Measurements from ENCODE around the gene KIF1A.

KIF1A gene

GRCh38 chr2:240745962-240746361 is 74.1 kb downstream of the KIF1A start:
- no peaks in the 10 kb centered on the region for H3K9me3 ChIP-seq (ENCODE audit: control insufficient read depth, insufficient read depth, low read length)
- H3K36me3 ChIP-seq (ENCODE audit: insufficient read depth, low read length) = peaks cover 16% of the 10 kb centered on the region; the same call in 1 of the 2 replicates
- no peak overlapping the region for H3K9ac ChIP-seq (ENCODE audit: low read depth, low read length)
- H3K4me1 ChIP-seq (ENCODE audit: insufficient read depth, low read length) = no peaks in the 10 kb centered on the region

- no peaks in the 10 kb centered on the region for H3K9me3 ChIP-seq (ENCODE audit: control insufficient read depth, insufficient read depth, low read length)
- no peaks in the 10 kb centered on the region for H3K4me1 ChIP-seq (ENCODE audit: insufficient read depth, low read length)
- peaks cover 16% of the 10 kb centered on the region; the same call in 1 of the 2 replicates for H3K36me3 ChIP-seq (ENCODE audit: insufficient read depth, low read length)
- no peak overlapping the region for H3K9ac ChIP-seq (ENCODE audit: low read depth, low read length)
Observed at GRCh38 chr2:240745456-240745855, 74.6 kb downstream of the KIF1A start.

GRCh38 chr2:240742602-240743095 is 77.4 kb downstream of the KIF1A start:
- peaks cover 24% of the 10 kb centered on the region for H3K36me3 ChIP-seq (ENCODE audit: insufficient read depth, low read length)
- no peaks in the 10 kb centered on the region for H3K9me3 ChIP-seq (ENCODE audit: control insufficient read depth, insufficient read depth, low read length)
- H3K9ac ChIP-seq (ENCODE audit: low read depth, low read length) = no peak overlapping the region
- H3K4me1 ChIP-seq (ENCODE audit: insufficient read depth, low read length) = no peaks in the 10 kb centered on the region

- Histone ChIP-seq H3K9ac (ENCODE audit: low read depth, low read length) (no peak overlapping the region), H3K4me1 (ENCODE audit: insufficient read depth, low read length) (no peaks in the 10 kb centered on the region), H3K36me3 (ENCODE audit: insufficient read depth, low read length) (peaks cover 27% of the 10 kb centered on the region), H3K9me3 (ENCODE audit: control insufficient read depth, insufficient read depth, low read length) (no peaks in the 10 kb centered on the region)
Observed at GRCh38 chr2:240741091-240741490, 78.9 kb downstream of the KIF1A start.

GRCh38 chr2:240739797-240740196 is 80.2 kb downstream of the KIF1A start:
- H3K9ac ChIP-seq (ENCODE audit: low read depth, low read length) = no peak overlapping the region
- H3K4me1 ChIP-seq (ENCODE audit: insufficient read depth, low read length) = no peaks in the 10 kb centered on the region
- peaks cover 27% of the 10 kb centered on the region for H3K36me3 ChIP-seq (ENCODE audit: insufficient read depth, low read length)
- no peaks in the 10 kb centered on the region for H3K9me3 ChIP-seq (ENCODE audit: control insufficient read depth, insufficient read depth, low read length)

GRCh38 chr2:240737958-240738357 is 82.1 kb downstream of the KIF1A start:
- H3K4me1 ChIP-seq (ENCODE audit: insufficient read depth, low read length) = no peaks in the 10 kb centered on the region
- peaks cover 22% of the 10 kb centered on the region for H3K36me3 ChIP-seq (ENCODE audit: insufficient read depth, low read length)

GRCh38 chr2:240737512-240737911 is 82.5 kb downstream of the KIF1A start:
- Histone ChIP-seq H3K4me1 (ENCODE audit: insufficient read depth, low read length) (no peaks in the 10 kb centered on the region), H3K36me3 (ENCODE audit: insufficient read depth, low read length) (peaks cover 22% of the 10 kb centered on the region), H3K9me3 (ENCODE audit: control insufficient read depth, insufficient read depth, low read length) (no peaks in the 10 kb centered on the region), H3K9ac (ENCODE audit: low read depth, low read length) (no peak overlapping the region)

More at GRCh38 chr2:240737958-240738357, 82.1 kb downstream of the KIF1A start:
- Histone ChIP-seq H3K9me3 (ENCODE audit: control insufficient read depth, insufficient read depth, low read length) (no peaks in the 10 kb centered on the region), H3K9ac (ENCODE audit: low read depth, low read length) (no peak overlapping the region)

- Histone ChIP-seq H3K9ac (ENCODE audit: low read depth, low read length) (no peak overlapping the region), H3K4me1 (ENCODE audit: insufficient read depth, low read length) (no peaks in the 10 kb centered on the region), H3K9me3 (ENCODE audit: control insufficient read depth, insufficient read depth, low read length) (no peaks in the 10 kb centered on the region), H3K36me3 (ENCODE audit: insufficient read depth, low read length) (peaks cover 16% of the 10 kb centered on the region)
Observed at GRCh38 chr2:240736281-240737250, 83.5 kb downstream of the KIF1A start.

- Histone ChIP-seq H3K9ac (ENCODE audit: low read depth, low read length) (no peak overlapping the region), H3K9me3 (ENCODE audit: control insufficient read depth, insufficient read depth, low read length) (no peaks in the 10 kb centered on the region), H3K4me1 (ENCODE audit: insufficient read depth, low read length) (no peaks in the 10 kb centered on the region), H3K36me3 (ENCODE audit: insufficient read depth, low read length) (peaks cover 16% of the 10 kb centered on the region)
Observed at GRCh38 chr2:240735476-240735875, 84.5 kb downstream of the KIF1A start.

- peaks cover 16% of the 10 kb centered on the region for H3K36me3 ChIP-seq (ENCODE audit: insufficient read depth, low read length)
- H3K4me1 ChIP-seq (ENCODE audit: insufficient read depth, low read length) = no peaks in the 10 kb centered on the region
- H3K9ac ChIP-seq (ENCODE audit: low read depth, low read length) = no peak overlapping the region
- no peaks in the 10 kb centered on the region for H3K9me3 ChIP-seq (ENCODE audit: control insufficient read depth, insufficient read depth, low read length)
Observed at GRCh38 chr2:240734756-240735155, 85.3 kb downstream of the KIF1A start.

GRCh38 chr2:240733803-240734495 is 86.1 kb downstream of the KIF1A start:
- Histone ChIP-seq H3K36me3 (ENCODE audit: insufficient read depth, low read length) (peaks cover 15% of the 10 kb centered on the region; the same call in 1 of the 2 replicates), H3K9me3 (ENCODE audit: control insufficient read depth, insufficient read depth, low read length) (no peaks in the 10 kb centered on the region), H3K9ac (ENCODE audit: low read depth, low read length) (no peak overlapping the region), H3K4me1 (ENCODE audit: insufficient read depth, low read length) (no peaks in the 10 kb centered on the region)

- no peaks in the 10 kb centered on the region for H3K9me3 ChIP-seq (ENCODE audit: control insufficient read depth, insufficient read depth, low read length)
- no peak overlapping the region for H3K9ac ChIP-seq (ENCODE audit: low read depth, low read length)
- H3K36me3 ChIP-seq (ENCODE audit: insufficient read depth, low read length) = peaks cover 6% of the 10 kb centered on the region; the same call in 1 of the 2 replicates
- H3K4me1 ChIP-seq (ENCODE audit: insufficient read depth, low read length) = no peaks in the 10 kb centered on the region
Observed at GRCh38 chr2:240732911-240733622, 87.0 kb downstream of the KIF1A start.

- Histone ChIP-seq H3K4me1 (ENCODE audit: insufficient read depth, low read length) (no peaks in the 10 kb centered on the region), H3K9me3 (ENCODE audit: control insufficient read depth, insufficient read depth, low read length) (no peaks in the 10 kb centered on the region), H3K9ac (ENCODE audit: low read depth, low read length) (no peak overlapping the region), H3K36me3 (ENCODE audit: insufficient read depth, low read length) (peaks cover 2% of the 10 kb centered on the region; the same call in 1 of the 2 replicates)
Observed at GRCh38 chr2:240732184-240732583, 87.8 kb downstream of the KIF1A start.

GRCh38 chr2:240731178-240731545 is 88.9 kb downstream of the KIF1A start:
- peaks cover under 1% of the 10 kb centered on the region; the same call in 1 of the 2 replicates for H3K36me3 ChIP-seq (ENCODE audit: insufficient read depth, low read length)
- H3K4me1 ChIP-seq (ENCODE audit: insufficient read depth, low read length) = no peaks in the 10 kb centered on the region
- H3K9ac ChIP-seq (ENCODE audit: low read depth, low read length) = no peak overlapping the region

More at GRCh38 chr2:240731178-240731545, 88.9 kb downstream of the KIF1A start:
- H3K9me3 ChIP-seq (ENCODE audit: control insufficient read depth, insufficient read depth, low read length) = no peaks in the 10 kb centered on the region
